HepG2 (cell line): Measurements from ENCODE around the gene AMDHD1. TPM values are rescaled to one million over a fixed set of nuclear protein-coding genes. Genes with fewer than 3 reads are reported as not detected.

ENCODE experiments used
- CBX5 ChIP-seq: sonication (generic); formaldehyde crosslinking; IDR thresholded peaks from 2 replicates; pipeline ENCODE4 v1.4.0; 2020; ENCODE audit warnings: missing genetic modification reagents, borderline replicate concordance
- DPF2 ChIP-seq: sonication (generic); formaldehyde crosslinking; IDR thresholded peaks from 2 replicates; pipeline ENCODE4 v1.4.0; 2020; ENCODE audit warnings: mild to moderate bottlenecking, low read depth, missing genetic modification reagents, borderline replicate concordance
- ETV6 ChIP-seq: sonication (generic); formaldehyde crosslinking; conservative IDR thresholded peaks from 2 replicates; pipeline ENCODE4 v1.4.0; 2020; ENCODE audit warnings: missing genetic modification reagents
- FOSL1 ChIP-seq: sonication (generic); formaldehyde crosslinking; IDR thresholded peaks from 2 replicates; pipeline ENCODE4 v1.9.0; 2021; ENCODE audit warnings: missing genetic modification reagents, borderline replicate concordance
- FOXK2 ChIP-seq: fragments of 450-650 bp; IDR thresholded peaks from 2 replicates; pipeline ENCODE4 v1.6.1; 2016
- GABPA ChIP-seq, 2 experiments: IDR thresholded peaks; 2 replicates each; pipeline ENCODE4 v1.6.1; 2011 to 2016; ENCODE audit warnings: low read depth in 2 of 2, low read length in 1 of 2, missing biosample characterization in 1 of 2, missing genetic modification characterization in 1 of 2
- HOXA5 ChIP-seq: sonication (generic); formaldehyde crosslinking; IDR thresholded peaks from 2 replicates; pipeline ENCODE4 v1.4.0; 2020; ENCODE audit warnings: missing genetic modification reagents
- KLF12 ChIP-seq: sonication (generic); formaldehyde crosslinking; IDR thresholded peaks from 2 replicates; pipeline ENCODE4 v1.4.0; 2020; ENCODE audit warnings: missing genetic modification reagents, borderline replicate concordance
- NFYC ChIP-seq: IDR thresholded peaks from 2 replicates; pipeline ENCODE4 v1.6.1; 2016; ENCODE audit warnings: missing genetic modification reagents, missing compliant biosample characterization
- POLR2A ChIP-seq, 2 experiments: IDR thresholded peaks; 2 replicates each; pipeline ENCODE4 v1.6.1; 2011; ENCODE audit warnings: low read depth in 2 of 2, low read length in 2 of 2, mild to moderate bottlenecking in 1 of 2, moderate library complexity in 1 of 2; ENCODE audit not compliant: insufficient read depth in 1 of 2
- RAD21 ChIP-seq: fragments of 450-650 bp; formaldehyde crosslinking; IDR thresholded peaks from 2 replicates; pipeline ENCODE4 v1.5.0; 2020; ENCODE audit warnings: mild to moderate bottlenecking
- SMAD3 ChIP-seq: sonication (generic); formaldehyde crosslinking; IDR thresholded peaks from 2 replicates; pipeline ENCODE4 v1.4.0; 2020; ENCODE audit warnings: missing genetic modification reagents
- SMARCE1 ChIP-seq: fragments of 450-650 bp; IDR thresholded peaks from 2 replicates; pipeline ENCODE4 v1.6.1; 2017; ENCODE audit warnings: borderline replicate concordance
- SSRP1 ChIP-seq: IDR thresholded peaks from 2 replicates; pipeline ENCODE4 v1.6.1; 2016; ENCODE audit warnings: control low read depth
- TBX3 ChIP-seq: fragments of 450-650 bp; IDR thresholded peaks from 2 replicates; pipeline ENCODE4 v1.6.1; 2017; ENCODE audit warnings: antibody characterized with exemption, mild to moderate bottlenecking, inconsistent platforms, borderline replicate concordance
- TEAD2 ChIP-seq: sonication (generic); formaldehyde crosslinking; IDR thresholded peaks from 2 replicates; pipeline ENCODE4 v1.9.0; 2021; ENCODE audit warnings: missing genetic modification reagents
- ZNF282 ChIP-seq: fragments of 450-650 bp; IDR thresholded peaks from 2 replicates; pipeline ENCODE4 v1.6.1; 2018; ENCODE audit not compliant: partially characterized antibody
- ZNF34 ChIP-seq: sonication (generic); formaldehyde crosslinking; IDR thresholded peaks from 2 replicates; pipeline ENCODE4 v1.4.0; 2020; ENCODE audit warnings: mild to moderate bottlenecking, missing genetic modification reagents, borderline replicate concordance
- ZNF350 ChIP-seq: sonication (generic); formaldehyde crosslinking; IDR thresholded peaks from 2 replicates; pipeline ENCODE4 v1.4.0; 2020; ENCODE audit warnings: mild to moderate bottlenecking, low read depth, missing genetic modification reagents, borderline replicate concordance
- ZNF550 ChIP-seq: sonication (generic); formaldehyde crosslinking; IDR thresholded peaks from 2 replicates; pipeline ENCODE4 v1.4.0; 2020; ENCODE audit warnings: mild to moderate bottlenecking, missing genetic modification reagents, borderline replicate concordance
- ZNF780A ChIP-seq: sonication (generic); formaldehyde crosslinking; IDR thresholded peaks from 2 replicates; pipeline ENCODE4 v1.8.0; 2022; ENCODE audit warnings: mild to moderate bottlenecking, missing genetic modification reagents, moderate library complexity
- ZNF790 ChIP-seq: sonication (generic); formaldehyde crosslinking; IDR thresholded peaks from 2 replicates; pipeline ENCODE4 v1.8.0; 2022; ENCODE audit warnings: missing genetic modification reagents, mild to moderate bottlenecking, borderline replicate concordance
- polyA plus RNA-seq, 8 experiments: library from polyadenylated mRNA; depleted of rRNA in 3 of 8; stranded (reverse) in 7 of 8; unstranded in 1 of 8; fragments of >200 nt; fragmentation: Illumina TruSeq in 4 of 8; extraction: Trizol in 4 of 8; gene quantifications; 2 replicates each; pipeline versions ENCODE4 v1.2.1 to v1.2.3, GENCODE V29; 2011 to 2016; ENCODE audit warnings: low read depth in 4 of 8, missing spikeins in 1 of 8, mixed read lengths in 1 of 8; ENCODE audit not compliant: insufficient read depth in 1 of 8
- total RNA-seq, 5 experiments: library from RNA; depleted of rRNA; stranded (reverse); fragments of >200 nt; fragmentation: Illumina TruSeq; extraction: Trizol; gene quantifications; 2 replicates each; pipeline ENCODE4 v1.2.3, GENCODE V29; 2016; ENCODE audit warnings: low read depth in 1 of 5
- TF ChIP-seq, protein P1 (sequence below): sonication (generic); IDR thresholded peaks from 2 replicates; pipeline ENCODE4 v1.6.1; 2016; ENCODE audit warnings: low read depth, borderline replicate concordance
- TF ChIP-seq, protein P2 (sequence below): sonication (generic); formaldehyde crosslinking; IDR thresholded peaks from 2 replicates; pipeline ENCODE4 v1.8.1; 2023; ENCODE audit warnings: mild to moderate bottlenecking, missing genetic modification reagents
- TF ChIP-seq, protein P3 (sequence below): sonication (generic); formaldehyde crosslinking; IDR thresholded peaks from 2 replicates; pipeline ENCODE4 v1.5.0; 2020; ENCODE audit warnings: mild to moderate bottlenecking, missing genetic modification reagents

The AMDHD1 gene
- total and polyA plus RNA-seq, 2 of the 13 experiments (the other 11 are each of a cell fraction or from before 2014, with no cell fraction given) = 6.5 to 29.6 TPM

DNA sequence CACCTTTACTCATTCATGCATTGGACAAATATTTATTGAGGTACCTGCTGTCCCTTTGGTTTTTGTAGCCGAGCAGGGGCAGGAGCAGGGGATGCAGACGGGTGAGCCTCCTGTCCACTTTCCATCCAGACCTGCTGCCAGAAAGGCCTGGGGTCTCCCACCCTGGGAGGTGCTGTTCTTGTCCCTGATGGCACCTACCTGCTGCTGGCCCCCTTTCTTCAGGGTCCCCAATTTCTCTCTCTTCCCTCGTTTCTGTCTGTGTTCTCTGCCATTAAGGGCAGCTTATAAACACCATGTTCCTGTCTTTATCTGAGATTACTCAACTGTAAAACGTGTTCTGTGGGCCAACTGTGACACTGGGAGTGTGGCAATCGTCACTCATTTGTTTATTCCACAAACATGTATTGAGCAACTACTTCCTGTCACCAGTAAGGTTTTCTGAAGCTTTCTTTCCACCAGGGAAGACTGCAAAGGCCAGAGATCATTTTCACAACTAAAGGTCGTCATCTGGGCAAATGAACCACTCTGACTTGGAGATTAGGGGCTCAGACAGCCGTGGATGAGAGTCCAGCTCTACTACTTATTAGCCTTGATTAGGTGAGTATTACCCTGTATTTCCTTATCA lies 53.0 kb downstream of the AMDHD1 start, which contains the start of gene HAL (continued):
- TF ChIP-seq, protein P1, sequence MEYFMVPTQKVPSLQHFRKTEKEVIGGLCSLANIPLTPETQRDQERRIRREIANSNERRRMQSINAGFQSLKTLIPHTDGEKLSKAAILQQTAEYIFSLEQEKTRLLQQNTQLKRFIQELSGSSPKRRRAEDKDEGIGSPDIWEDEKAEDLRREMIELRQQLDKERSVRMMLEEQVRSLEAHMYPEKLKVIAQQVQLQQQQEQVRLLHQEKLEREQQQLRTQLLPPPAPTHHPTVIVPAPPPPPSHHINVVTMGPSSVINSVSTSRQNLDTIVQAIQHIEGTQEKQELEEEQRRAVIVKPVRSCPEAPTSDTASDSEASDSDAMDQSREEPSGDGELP = peak; percentile 71
- TF ChIP-seq SSRP1 (CRISPR knock-in tag) = no peak
- no peak; the same call in 1 of the 2 replicates for TF ChIP-seq ETV6 (CRISPR knock-in tag)
- TF ChIP-seq CBX5 (CRISPR knock-in tag) = peak; percentile 47; the same call in 1 of the 2 replicates
- no peak for TF ChIP-seq FOSL1 (CRISPR knock-in tag)
- TF ChIP-seq ZNF550 (CRISPR knock-in tag) = no peak
- TF ChIP-seq ZNF282 = no peak
- 0 out of 2 replicates have a peak, but pooled peaks have one; percentile 18 for TF ChIP-seq NFYC (CRISPR knock-in tag)
- peak; percentile 98 for TF ChIP-seq TBX3
- TF ChIP-seq FOXK2 = no peak
- peak; percentile 94 for TF ChIP-seq HOXA5 (CRISPR knock-in tag)
- TF ChIP-seq KLF12 (CRISPR knock-in tag) = no peak; the same call in 1 of the 2 replicates
- TF ChIP-seq POLR2A (IDR thresholded peaks at IDR 0.05; ENCODE audit: insufficient read depth in 1 of 2, low read depth in 2 of 2, low read length in 2 of 2) = no peak
- no peak for TF ChIP-seq GABPA (IDR thresholded peaks at IDR 0.05; ENCODE audit: low read depth, low read length)
- peak; percentile 78 for TF ChIP-seq GABPA (CRISPR knock-in tag; IDR thresholded peaks at IDR 0.05; ENCODE audit: low read depth)
- no peak for TF ChIP-seq RAD21 (CRISPR knock-in tag)
- TF ChIP-seq, protein P2, sequence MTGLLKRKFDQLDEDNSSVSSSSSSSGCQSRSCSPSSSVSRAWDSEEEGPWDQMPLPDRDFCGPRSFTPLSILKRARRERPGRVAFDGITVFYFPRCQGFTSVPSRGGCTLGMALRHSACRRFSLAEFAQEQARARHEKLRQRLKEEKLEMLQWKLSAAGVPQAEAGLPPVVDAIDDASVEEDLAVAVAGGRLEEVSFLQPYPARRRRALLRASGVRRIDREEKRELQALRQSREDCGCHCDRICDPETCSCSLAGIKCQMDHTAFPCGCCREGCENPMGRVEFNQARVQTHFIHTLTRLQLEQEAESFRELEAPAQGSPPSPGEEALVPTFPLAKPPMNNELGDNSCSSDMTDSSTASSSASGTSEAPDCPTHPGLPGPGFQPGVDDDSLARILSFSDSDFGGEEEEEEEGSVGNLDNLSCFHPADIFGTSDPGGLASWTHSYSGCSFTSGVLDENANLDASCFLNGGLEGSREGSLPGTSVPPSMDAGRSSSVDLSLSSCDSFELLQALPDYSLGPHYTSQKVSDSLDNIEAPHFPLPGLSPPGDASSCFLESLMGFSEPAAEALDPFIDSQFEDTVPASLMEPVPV (CRISPR knock-in tag) = peak; percentile 88
- no peak for TF ChIP-seq ZNF790 (CRISPR knock-in tag)
- no peak for TF ChIP-seq TEAD2 (CRISPR knock-in tag)
- peak; percentile 75; the same call in 1 of the 2 replicates for TF ChIP-seq ZNF780A (CRISPR knock-in tag)
- peak; percentile 99 for TF ChIP-seq DPF2 (CRISPR knock-in tag)
- TF ChIP-seq, protein P3, sequence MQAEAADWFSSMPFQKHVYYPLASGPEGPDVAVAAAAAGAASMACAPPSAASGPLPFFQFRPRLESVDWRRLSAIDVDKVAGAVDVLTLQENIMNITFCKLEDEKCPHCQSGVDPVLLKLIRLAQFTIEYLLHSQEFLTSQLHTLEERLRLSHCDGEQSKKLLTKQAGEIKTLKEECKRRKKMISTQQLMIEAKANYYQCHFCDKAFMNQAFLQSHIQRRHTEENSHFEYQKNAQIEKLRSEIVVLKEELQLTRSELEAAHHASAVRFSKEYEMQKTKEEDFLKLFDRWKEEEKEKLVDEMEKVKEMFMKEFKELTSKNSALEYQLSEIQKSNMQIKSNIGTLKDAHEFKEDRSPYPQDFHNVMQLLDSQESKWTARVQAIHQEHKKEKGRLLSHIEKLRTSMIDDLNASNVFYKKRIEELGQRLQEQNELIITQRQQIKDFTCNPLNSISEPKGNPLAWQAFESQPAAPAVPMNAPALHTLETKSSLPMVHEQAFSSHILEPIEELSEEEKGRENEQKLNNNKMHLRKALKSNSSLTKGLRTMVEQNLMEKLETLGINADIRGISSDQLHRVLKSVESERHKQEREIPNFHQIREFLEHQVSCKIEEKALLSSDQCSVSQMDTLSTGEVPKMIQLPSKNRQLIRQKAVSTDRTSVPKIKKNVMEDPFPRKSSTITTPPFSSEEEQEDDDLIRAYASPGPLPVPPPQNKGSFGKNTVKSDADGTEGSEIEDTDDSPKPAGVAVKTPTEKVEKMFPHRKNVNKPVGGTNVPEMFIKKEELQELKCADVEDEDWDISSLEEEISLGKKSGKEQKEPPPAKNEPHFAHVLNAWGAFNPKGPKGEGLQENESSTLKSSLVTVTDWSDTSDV (CRISPR knock-in tag) = no peak
- TF ChIP-seq SMARCE1 = no peak
- peak; percentile 91; the same call in 1 of the 2 replicates for TF ChIP-seq ZNF34 (CRISPR knock-in tag)
- peak; percentile 98 for TF ChIP-seq SMAD3 (CRISPR knock-in tag)
- peak; percentile 80; the same call in 1 of the 2 replicates for TF ChIP-seq ZNF350 (CRISPR knock-in tag)
